OCI-LY1 (cell line): ENCODE results near the gene ANKRD55.

ENCODE experiments used
- CTCF ChIP-seq: fragments of 200-600 bp; sonication (generic), shearing (Covaris generic); IDR thresholded peaks from 2 replicates; pipeline ENCODE4 v1.5.1; 2017; ENCODE audit warnings: mild to moderate bottlenecking, antibody characterized with exemption, low read length, moderate library complexity, mixed read lengths
- EZH2 ChIP-seq: fragments of 200-600 bp; sonication (generic), shearing (Covaris generic); IDR thresholded peaks from 2 replicates; pipeline ENCODE4 v1.8.0; 2017; ENCODE audit warnings: borderline replicate concordance, mixed run types, mild to moderate bottlenecking, antibody characterized with exemption, low read length, moderate library complexity, mixed read lengths

- TF ChIP-seq CTCF (no peak), EZH2 (no peak)
Measured at GRCh38 chr5:56126487-56127179, 106.5 kb downstream of the ANKRD55 start.
